HepG2 (cell line): ENCODE measurements around the gene GSDMA.

Experiments used
- BCLAF1 ChIP-seq: fragments of 450-650 bp; IDR thresholded peaks from 2 replicates; pipeline ENCODE4 v1.6.1; 2017; ENCODE audit warnings: mild to moderate bottlenecking
- BRD4 ChIP-seq: sonication (generic); formaldehyde crosslinking; IDR thresholded peaks from 2 replicates; pipeline ENCODE4 v1.4.0; 2020; ENCODE audit warnings: missing genetic modification reagents
- ZNF251 ChIP-seq: sonication (generic); formaldehyde crosslinking; IDR thresholded peaks from 2 replicates; pipeline ENCODE4 v1.9.0; 2021; ENCODE audit warnings: mild to moderate bottlenecking, missing genetic modification reagents
- ZZZ3 ChIP-seq: sonication (generic); formaldehyde crosslinking; IDR thresholded peaks from 2 replicates; pipeline ENCODE4 v1.4.0; 2020; ENCODE audit warnings: missing genetic modification reagents, mild to moderate bottlenecking, borderline replicate concordance

DNA sequence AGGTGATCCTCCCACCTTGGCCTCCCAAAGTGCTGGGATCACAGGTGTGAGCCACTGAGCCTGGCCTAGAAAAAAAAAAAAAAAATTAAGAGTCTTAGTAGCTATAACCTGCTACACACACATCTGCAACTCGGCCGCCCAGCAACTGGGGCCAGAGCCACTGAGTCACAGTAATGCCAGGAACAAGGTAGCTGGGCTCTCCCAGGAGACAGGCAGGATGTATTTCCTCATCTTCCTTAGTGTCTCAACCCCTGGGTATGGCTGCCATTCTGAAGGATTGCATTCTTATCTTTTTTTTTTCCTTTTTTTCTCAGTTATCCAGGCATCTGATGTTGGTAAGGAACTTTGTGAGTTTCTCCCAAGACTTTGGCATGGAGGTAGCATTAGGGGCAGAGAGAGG, 10.7 kb downstream of the GSDMA start:
- TF ChIP-seq BRD4 (CRISPR knock-in tag) (no peak), ZZZ3 (no peak), BCLAF1 (no peak), ZNF251 (no peak)
